Endothelial cell of umbilical vein (primary cell): Measurements from ENCODE around the gene TMEM8B.

Source experiments
- CTCF ChIP-seq, 2 donors: IDR thresholded peaks; 1 replicate in 1 of 2; 2 replicates in 1 of 2; pipeline ENCODE4 v1.5.1; 2011; ENCODE audit warnings: low read length in 2 of 2, mild to moderate bottlenecking in 2 of 2, moderate library complexity in 2 of 2, control low read depth in 1 of 2, inconsistent platforms in 1 of 2, low read depth in 1 of 2; ENCODE audit not compliant: insufficient read depth in 1 of 2; ENCODE audit errors: extremely low read depth in 1 of 2
- EZH2 ChIP-seq: IDR thresholded peaks from 2 replicates; pipeline ENCODE4 v1.6.1; 2012; ENCODE audit warnings: borderline replicate concordance, low read depth, mild to moderate bottlenecking, moderate library complexity, low read length, inconsistent platforms; ENCODE audit not compliant: severe bottlenecking

- TF ChIP-seq CTCF (IDR thresholded peaks at IDR 0.05; ENCODE audit: extremely low read depth in 1 of 2, insufficient read depth in 1 of 2, low read depth in 1 of 2, low read length in 2 of 2) = no peak
- TF ChIP-seq EZH2 = no peak
Measured at GRCh38 chr9:35905912-35906679, 77.1 kb downstream of the TMEM8B start, which contains the start of gene HRCT1.
